Fibroblast of lung (primary cell): ENCODE data around the gene LIPT1. TPM values are rescaled to one million over a fixed set of nuclear protein-coding genes. Genes with fewer than 3 reads are reported as not detected.
A peak's percentile ranks its signal among the peaks of the same experiment; 100 is the strongest.

Source experiments
- DNase-seq, 2 donors: peaks; one replicate each; pipeline versions ENCODE4 v3.0.0 to v3.0.0-alpha.2; 2010; ENCODE audit warnings: low read depth in 2 of 2
- H2AFZ ChIP-seq: 2 replicates; pipeline ENCODE4 v1.5.1; 2012; ENCODE audit warnings: low read length, control low read depth, inconsistent platforms
- H3K27ac ChIP-seq: 2 replicates; pipeline ENCODE4 v1.5.1; 2011; ENCODE audit warnings: low read length, control low read depth; ENCODE audit not compliant: insufficient read depth
- H3K27me3 ChIP-seq: 2 replicates; pipeline ENCODE4 v1.5.1; 2011; ENCODE audit warnings: mild to moderate bottlenecking, low read length; ENCODE audit not compliant: control insufficient read depth, insufficient read depth
- H3K36me3 ChIP-seq: 2 replicates; pipeline ENCODE4 v1.5.1; 2011; ENCODE audit warnings: low read length; ENCODE audit not compliant: control insufficient read depth, insufficient read depth
- H3K4me1 ChIP-seq: 2 replicates; pipeline ENCODE4 v1.5.1; 2011; ENCODE audit warnings: low read length; ENCODE audit not compliant: control insufficient read depth, insufficient read depth; ENCODE audit errors: extremely low read depth
- H3K4me2 ChIP-seq: 2 replicates; pipeline ENCODE4 v1.5.1; 2011; ENCODE audit warnings: low read length, control low read depth; ENCODE audit not compliant: insufficient read depth; ENCODE audit errors: extremely low read depth
- H3K4me3 ChIP-seq, 4 experiments: fragments of 200-600 bp in 1 of 4; sonication (generic) in 1 of 4; replicated peaks in 1 of 4; 2 replicates each; pipeline ENCODE4 v1.5.1; 2011 to 2016; ENCODE audit warnings: low read length in 4 of 4, low read depth in 3 of 4, mild to moderate bottlenecking in 3 of 4, control low read depth in 2 of 4, inconsistent platforms in 1 of 4, mixed read lengths in 1 of 4; ENCODE audit not compliant: insufficient read depth in 1 of 4; ENCODE audit errors: control extremely low read depth in 1 of 4
- H3K79me2 ChIP-seq: 2 replicates; pipeline ENCODE4 v1.5.1; 2012; ENCODE audit warnings: mild to moderate bottlenecking, low read length, inconsistent platforms; ENCODE audit not compliant: control insufficient read depth, insufficient read depth
- H3K9ac ChIP-seq: 2 replicates; pipeline ENCODE4 v1.5.1; 2011; ENCODE audit warnings: mild to moderate bottlenecking, low read length, control low read depth; ENCODE audit not compliant: insufficient read depth
- H3K9me3 ChIP-seq: 2 replicates; pipeline ENCODE4 v1.5.1; 2012; ENCODE audit warnings: low read depth, low read length; ENCODE audit not compliant: control insufficient read depth, insufficient read depth
- H4K20me1 ChIP-seq: 2 replicates; pipeline ENCODE4 v1.5.1; 2011; ENCODE audit warnings: low read length; ENCODE audit not compliant: control insufficient read depth, insufficient read depth; ENCODE audit errors: extremely low read depth
- EZH2 ChIP-seq: IDR thresholded peaks from 2 replicates; pipeline ENCODE4 v1.5.1; 2012; ENCODE audit warnings: low read length, control low read depth, mild to moderate bottlenecking; ENCODE audit errors: missing control alignments
- polyA plus RNA-seq, 2 donors: library from polyadenylated mRNA; depleted of rRNA in 1 of 2; stranded (reverse) in 1 of 2; unstranded in 1 of 2; fragments of >200 nt; gene quantifications; 2 replicates each; pipeline ENCODE4 v1.2.1, GENCODE V29; 2011 to 2012; ENCODE audit warnings: missing spikeins in 1 of 2
- total RNA-seq: library from RNA; depleted of rRNA; stranded (reverse); fragments of >200 nt; gene quantifications from 2 replicates; pipeline ENCODE4 v1.2.1, GENCODE V29; 2014
- TF ChIP-seq, protein P1 (sequence below), 2 donors: IDR thresholded peaks in 1 of 2; conservative IDR thresholded peaks in 1 of 2; 1 replicate in 1 of 2; 2 replicates in 1 of 2; pipeline ENCODE4 v1.5.1; 2011 to 2012; ENCODE audit warnings: low read length in 2 of 2, control low read depth in 1 of 2, inconsistent platforms in 1 of 2, low read depth in 1 of 2, mild to moderate bottlenecking in 1 of 2

The LIPT1 gene
- total and polyA plus RNA-seq, 2 donors (not counting 1 experiment from before 2014, with no cell fraction given): 5.9 to 7.6 TPM

- Histone ChIP-seq H3K9ac (peak overlapping the region; percentile 65), H3K4me3 (peak overlapping the region; percentile 76 to 90 (median 87)), H3K27ac (peak overlapping the region; percentile 74), H3K27me3 (no peaks in the 10 kb centered on the region), H2AFZ (peak overlapping the region; percentile 90), H3K4me2 (peak overlapping the region; percentile 91), H3K79me2 (peaks cover 52% of the 10 kb centered on the region), H3K36me3 (no peaks in the 10 kb centered on the region), H3K4me1 (no peaks in the 10 kb centered on the region), H3K9me3 (no peaks in the 10 kb centered on the region), H4K20me1 (no peaks in the 10 kb centered on the region)
- TF ChIP-seq, protein P1, sequence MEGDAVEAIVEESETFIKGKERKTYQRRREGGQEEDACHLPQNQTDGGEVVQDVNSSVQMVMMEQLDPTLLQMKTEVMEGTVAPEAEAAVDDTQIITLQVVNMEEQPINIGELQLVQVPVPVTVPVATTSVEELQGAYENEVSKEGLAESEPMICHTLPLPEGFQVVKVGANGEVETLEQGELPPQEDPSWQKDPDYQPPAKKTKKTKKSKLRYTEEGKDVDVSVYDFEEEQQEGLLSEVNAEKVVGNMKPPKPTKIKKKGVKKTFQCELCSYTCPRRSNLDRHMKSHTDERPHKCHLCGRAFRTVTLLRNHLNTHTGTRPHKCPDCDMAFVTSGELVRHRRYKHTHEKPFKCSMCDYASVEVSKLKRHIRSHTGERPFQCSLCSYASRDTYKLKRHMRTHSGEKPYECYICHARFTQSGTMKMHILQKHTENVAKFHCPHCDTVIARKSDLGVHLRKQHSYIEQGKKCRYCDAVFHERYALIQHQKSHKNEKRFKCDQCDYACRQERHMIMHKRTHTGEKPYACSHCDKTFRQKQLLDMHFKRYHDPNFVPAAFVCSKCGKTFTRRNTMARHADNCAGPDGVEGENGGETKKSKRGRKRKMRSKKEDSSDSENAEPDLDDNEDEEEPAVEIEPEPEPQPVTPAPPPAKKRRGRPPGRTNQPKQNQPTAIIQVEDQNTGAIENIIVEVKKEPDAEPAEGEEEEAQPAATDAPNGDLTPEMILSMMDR (conservative IDR thresholded peaks at IDR 0.05 in 1 of 2, IDR thresholded peaks at IDR 0.05 in 1 of 2; ENCODE audit: low read depth in 1 of 2, low read length in 2 of 2): no peak
- no peak for TF ChIP-seq EZH2
- DNase-seq: peak in 1 of 2 donors; percentile 8
These were observed 26.8 kb downstream of the LIPT1 start for GRCh38 chr2:99181624-99182000.

DNA sequence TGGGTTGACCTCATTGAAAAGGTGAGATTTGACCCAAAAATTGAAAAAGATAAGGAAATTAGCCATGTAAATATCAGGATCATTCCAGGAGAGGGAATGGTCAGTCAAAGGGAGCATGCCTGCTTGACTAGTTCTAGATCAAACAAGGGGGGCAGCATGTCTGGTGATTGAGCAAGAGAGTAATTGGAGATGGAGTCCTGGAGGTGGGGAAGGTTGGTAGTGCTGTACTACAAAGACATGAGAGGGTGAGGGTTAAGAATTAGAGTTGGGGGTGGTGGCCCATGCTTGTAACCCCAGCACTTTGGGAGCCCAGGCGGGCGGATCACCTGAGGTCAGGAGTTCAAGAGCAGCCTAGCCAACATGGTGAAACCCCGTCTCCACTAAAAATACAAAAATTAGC, 28.3 kb downstream of the LIPT1 start:
- no peak overlapping the region for H3K4me2 ChIP-seq
- H4K20me1 ChIP-seq: no peaks in the 10 kb centered on the region
- H3K27ac ChIP-seq: no peak overlapping the region
- TF ChIP-seq EZH2: no peak
- TF ChIP-seq, protein P1 (conservative IDR thresholded peaks at IDR 0.05 in 1 of 2, IDR thresholded peaks at IDR 0.05 in 1 of 2; ENCODE audit: low read depth in 1 of 2, low read length in 2 of 2): no peak
- no peaks in the 10 kb centered on the region for H3K27me3 ChIP-seq
- no peak for DNase-seq
- H2AFZ ChIP-seq: no peak overlapping the region
- H3K79me2 ChIP-seq: peaks cover 54% of the 10 kb centered on the region
- no peak overlapping the region for H3K4me3 ChIP-seq
- H3K9ac ChIP-seq: no peak overlapping the region
- no peaks in the 10 kb centered on the region for H3K9me3 ChIP-seq
- H3K4me1 ChIP-seq: no peaks in the 10 kb centered on the region
- no peaks in the 10 kb centered on the region for H3K36me3 ChIP-seq

DNA sequence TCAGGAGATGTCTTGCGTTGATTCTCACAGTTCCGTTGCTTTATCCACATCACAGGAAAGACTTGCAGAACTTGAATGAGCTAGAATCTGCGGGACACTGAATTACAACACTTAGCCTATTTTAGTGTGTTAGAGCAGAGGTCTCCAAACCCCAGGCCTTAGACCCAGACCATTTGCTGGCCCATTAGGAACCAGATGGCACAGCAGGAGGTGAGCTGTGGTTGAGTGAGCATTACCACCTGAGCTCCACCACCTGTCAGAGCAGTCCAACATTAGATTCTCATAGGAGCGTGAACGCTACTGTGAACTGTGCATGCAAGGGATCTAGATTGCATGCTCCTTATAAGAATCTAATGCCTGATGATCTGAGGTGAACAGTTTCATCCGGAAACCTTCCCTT, 30.0 kb downstream of the LIPT1 start:
- no peak overlapping the region for H3K27ac ChIP-seq
- no peaks in the 10 kb centered on the region for H3K9me3 ChIP-seq
- H4K20me1 ChIP-seq: no peaks in the 10 kb centered on the region
- H3K36me3 ChIP-seq: no peaks in the 10 kb centered on the region
- no peak overlapping the region for H2AFZ ChIP-seq
- peaks cover 51% of the 10 kb centered on the region for H3K79me2 ChIP-seq
- no peak for DNase-seq
- no peaks in the 10 kb centered on the region for H3K4me1 ChIP-seq
- no peaks in the 10 kb centered on the region for H3K27me3 ChIP-seq
- H3K9ac ChIP-seq: no peak overlapping the region
- H3K4me2 ChIP-seq: no peak overlapping the region
- no peak overlapping the region for H3K4me3 ChIP-seq
- TF ChIP-seq, protein P1 (conservative IDR thresholded peaks at IDR 0.05 in 1 of 2, IDR thresholded peaks at IDR 0.05 in 1 of 2; ENCODE audit: low read depth in 1 of 2, low read length in 2 of 2): no peak
- TF ChIP-seq EZH2: no peak
